ENCODE results near the gene NRXN2.

The NRXN2 gene

GRCh38 chr11:64728757-64729365 lies 5.9 kb upstream of the NRXN2 start:
- Histone ChIP-seq H2BK120ac (ENCODE audit: low read depth, low read length) (no peak overlapping the region), H3K36me3 (replicated peaks in 1 of 2; ENCODE audit: control insufficient read depth in 2 of 2, insufficient read depth in 2 of 2, low read length in 2 of 2) (no peaks in the 10 kb centered on the region), H2BK12ac (ENCODE audit: low read length) (no peak overlapping the region), H3K27ac (replicated peaks; ENCODE audit: low read length) (no peak overlapping the region), H3K9ac (ENCODE audit: low read depth, low read length, poor library complexity) (no peak overlapping the region), H3K4ac (ENCODE audit: low read length) (no peak overlapping the region), H3K4me1 (ENCODE audit: control insufficient read depth in 2 of 2, insufficient read depth in 1 of 2, low read depth in 1 of 2, low read length in 2 of 2) (peaks cover 21 to 29% of the 10 kb centered on the region in 2 donors), H4K8ac (ENCODE audit: low read depth, low read length) (no peak overlapping the region), H3K4me3 (ENCODE audit: low read length in 2 of 2) (peak overlapping the region in 1 of 2 donors; percentile 4), H2BK5ac (ENCODE audit: low read length) (no peak overlapping the region), H2AFZ (ENCODE audit: low read length) (no peak overlapping the region), H3K9me3 (replicated peaks in 1 of 2; ENCODE audit: control insufficient read depth in 2 of 2, insufficient read depth in 1 of 2, low read depth in 1 of 2, low read length in 2 of 2) (no peaks in the 10 kb centered on the region), H3K4me2 (ENCODE audit: insufficient read depth, low read length, poor library complexity, severe bottlenecking) (no peak overlapping the region), H2BK15ac (ENCODE audit: low read length) (no peak overlapping the region), H3K14ac (ENCODE audit: low read length) (no peak overlapping the region), H4K91ac (ENCODE audit: low read depth, low read length, poor library complexity) (no peak overlapping the region), H3K23ac (ENCODE audit: low read depth, low read length, poor library complexity) (no peak overlapping the region), H2AK5ac (ENCODE audit: low read depth, low read length) (peak overlapping the region; percentile 72), H3K79me1 (ENCODE audit: low read depth, low read length) (no peaks in the 10 kb centered on the region), H3K18ac (ENCODE audit: low read length) (no peak overlapping the region), H3K27me3 (ENCODE audit: control insufficient read depth in 3 of 3, insufficient read depth in 3 of 3, low read depth in 1 of 3, low read length in 3 of 3) (no peaks in the 10 kb centered on the region)
- DNase-seq (ENCODE audit: low spot score): no peak
- no CpG with 5 or more reads among the region's 11 CpGs for WGBS, 2 donors (ENCODE audit: extremely low coverage in 2 of 2, insufficient read length in 2 of 2, insufficient replicate concordance in 1 of 2)

DNA sequence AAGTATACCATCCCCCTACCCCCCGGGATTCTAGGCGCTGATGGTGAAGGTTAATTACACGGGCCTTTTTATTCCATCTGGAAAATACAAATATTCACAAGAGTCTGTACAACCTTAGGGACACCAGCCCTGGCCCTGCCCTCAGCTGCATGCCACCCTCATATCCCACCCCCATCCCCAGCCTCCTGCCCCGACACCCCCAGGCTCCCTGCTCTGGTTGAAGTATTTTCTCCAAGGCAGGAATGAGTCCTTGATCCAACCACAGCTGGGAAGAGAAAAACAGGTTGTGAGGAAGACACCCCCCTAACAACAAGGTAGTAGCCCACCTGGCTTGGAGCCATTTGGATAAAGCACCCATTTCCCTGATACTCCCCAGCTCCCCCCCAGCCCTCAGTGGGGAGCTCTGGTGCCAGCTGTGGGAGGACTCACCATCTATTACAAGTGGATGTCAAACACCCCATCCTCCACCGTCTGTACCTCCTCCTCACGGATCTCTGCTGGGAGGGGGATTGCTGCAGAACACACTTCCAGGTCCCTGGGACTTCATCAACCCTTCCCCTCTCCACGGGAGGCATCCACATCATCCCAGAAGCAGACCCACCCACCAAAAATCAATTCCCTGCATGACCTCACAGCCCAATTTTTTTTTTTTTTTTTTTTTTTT lies 4.0 kb upstream of the NRXN2 start:
- H3K4me2 ChIP-seq (ENCODE audit: insufficient read depth, low read length, poor library complexity, severe bottlenecking): no peak overlapping the region
- H3K18ac ChIP-seq (ENCODE audit: low read length): peak overlapping the region; percentile 8
- DNase-seq (ENCODE audit: low spot score): no peak
- no peak overlapping the region for H2BK120ac ChIP-seq (ENCODE audit: low read depth, low read length)
- H3K4me3 ChIP-seq (ENCODE audit: low read length in 2 of 2): no peak overlapping the region
- no peak overlapping the region for H3K4ac ChIP-seq (ENCODE audit: low read length)
- no CpG with 5 or more reads among the region's 7 CpGs for WGBS, 2 donors (ENCODE audit: extremely low coverage in 2 of 2, insufficient read length in 2 of 2, insufficient replicate concordance in 1 of 2)
- H3K36me3 ChIP-seq (replicated peaks in 1 of 2; ENCODE audit: control insufficient read depth in 2 of 2, insufficient read depth in 2 of 2, low read length in 2 of 2): no peaks in the 10 kb centered on the region
- H2BK15ac ChIP-seq (ENCODE audit: low read length): no peak overlapping the region
- H3K27ac ChIP-seq (replicated peaks; ENCODE audit: low read length): no peak overlapping the region
- peaks cover 0 to 5% (median 5%) of the 10 kb centered on the region in 3 experiments for H3K27me3 ChIP-seq (ENCODE audit: control insufficient read depth in 3 of 3, insufficient read depth in 3 of 3, low read depth in 1 of 3, low read length in 3 of 3)
- no peak overlapping the region for H3K14ac ChIP-seq (ENCODE audit: low read length)
- peak overlapping the region; percentile 93 for H2AFZ ChIP-seq (ENCODE audit: low read length)
- H2AK5ac ChIP-seq (ENCODE audit: low read depth, low read length): no peak overlapping the region
- H3K9ac ChIP-seq (ENCODE audit: low read depth, low read length, poor library complexity): no peak overlapping the region
- H2BK12ac ChIP-seq (ENCODE audit: low read length): no peak overlapping the region
- no peaks in the 10 kb centered on the region for H3K79me1 ChIP-seq (ENCODE audit: low read depth, low read length)
- H2BK5ac ChIP-seq (ENCODE audit: low read length): no peak overlapping the region
- no peak overlapping the region for H4K8ac ChIP-seq (ENCODE audit: low read depth, low read length)
- peak overlapping the region; percentile 59 for H3K23ac ChIP-seq (ENCODE audit: low read depth, low read length, poor library complexity)
- peaks cover 25 to 37% of the 10 kb centered on the region in 2 donors for H3K4me1 ChIP-seq (ENCODE audit: control insufficient read depth in 2 of 2, insufficient read depth in 1 of 2, low read depth in 1 of 2, low read length in 2 of 2)
- no peaks in the 10 kb centered on the region for H3K9me3 ChIP-seq (replicated peaks in 1 of 2; ENCODE audit: control insufficient read depth in 2 of 2, insufficient read depth in 1 of 2, low read depth in 1 of 2, low read length in 2 of 2)
- H4K91ac ChIP-seq (ENCODE audit: low read depth, low read length, poor library complexity): no peak overlapping the region

DNA sequence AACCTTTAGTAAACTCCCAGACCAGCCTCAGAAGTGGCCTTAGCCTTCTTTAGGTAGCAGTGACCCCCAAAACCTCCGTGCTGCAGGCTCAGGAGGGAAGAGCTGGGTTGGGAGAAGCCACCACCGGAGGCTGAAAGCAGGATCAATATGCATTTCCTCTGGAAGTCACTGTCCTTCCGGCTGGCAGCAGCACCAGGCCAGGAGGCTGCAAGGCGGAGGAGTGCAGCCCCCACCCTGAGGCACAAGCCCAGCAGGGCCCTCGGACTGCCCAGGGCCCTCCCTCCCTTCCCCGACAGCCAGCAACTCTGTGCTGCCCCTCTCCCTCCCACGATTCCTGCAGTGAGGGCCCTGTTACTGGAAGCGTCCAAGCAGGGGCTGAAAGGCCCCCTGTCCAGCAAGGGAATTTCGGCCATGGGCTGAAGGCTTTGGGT lies 3.2 kb upstream of the NRXN2 start:
- H2BK5ac ChIP-seq (ENCODE audit: low read length): peak overlapping the region; percentile 47
- peak overlapping the region; percentile 93 for H2AFZ ChIP-seq (ENCODE audit: low read length)
- H2AK5ac ChIP-seq (ENCODE audit: low read depth, low read length): peak overlapping the region; percentile 23
- peak overlapping the region; percentile 6 for H3K18ac ChIP-seq (ENCODE audit: low read length)
- H4K8ac ChIP-seq (ENCODE audit: low read depth, low read length): no peak overlapping the region
- H3K36me3 ChIP-seq (replicated peaks in 1 of 2; ENCODE audit: control insufficient read depth in 2 of 2, insufficient read depth in 2 of 2, low read length in 2 of 2): no peaks in the 10 kb centered on the region
- H2BK12ac ChIP-seq (ENCODE audit: low read length): peak overlapping the region; percentile 35
- no peak overlapping the region for H3K27ac ChIP-seq (replicated peaks; ENCODE audit: low read length)
- H3K79me1 ChIP-seq (ENCODE audit: low read depth, low read length): no peaks in the 10 kb centered on the region
- no CpG with 5 or more reads among the region's 9 CpGs for WGBS, 2 donors (ENCODE audit: extremely low coverage in 2 of 2, insufficient read length in 2 of 2, insufficient replicate concordance in 1 of 2)
- H3K4me3 ChIP-seq (ENCODE audit: low read length in 2 of 2): peak overlapping the region in 1 of 2 donors; percentile 14
- no peak overlapping the region for H3K9ac ChIP-seq (ENCODE audit: low read depth, low read length, poor library complexity)
- H3K4me1 ChIP-seq (ENCODE audit: control insufficient read depth in 2 of 2, insufficient read depth in 1 of 2, low read depth in 1 of 2, low read length in 2 of 2): peaks cover 25 to 43% of the 10 kb centered on the region in 2 donors
- H4K91ac ChIP-seq (ENCODE audit: low read depth, low read length, poor library complexity): no peak overlapping the region
- no peak overlapping the region for H2BK120ac ChIP-seq (ENCODE audit: low read depth, low read length)
- H3K14ac ChIP-seq (ENCODE audit: low read length): no peak overlapping the region
- no peak overlapping the region for H3K23ac ChIP-seq (ENCODE audit: low read depth, low read length, poor library complexity)
- H2BK15ac ChIP-seq (ENCODE audit: low read length): peak overlapping the region; percentile 61
- H3K9me3 ChIP-seq (replicated peaks in 1 of 2; ENCODE audit: control insufficient read depth in 2 of 2, insufficient read depth in 1 of 2, low read depth in 1 of 2, low read length in 2 of 2): no peaks in the 10 kb centered on the region
- no peak for DNase-seq (ENCODE audit: low spot score)
- peaks cover 0 to 13% (median 7%) of the 10 kb centered on the region in 3 experiments for H3K27me3 ChIP-seq (ENCODE audit: control insufficient read depth in 3 of 3, insufficient read depth in 3 of 3, low read depth in 1 of 3, low read length in 3 of 3)
- no peak overlapping the region for H3K4me2 ChIP-seq (ENCODE audit: insufficient read depth, low read length, poor library complexity, severe bottlenecking)
- no peak overlapping the region for H3K4ac ChIP-seq (ENCODE audit: low read length)

DNA sequence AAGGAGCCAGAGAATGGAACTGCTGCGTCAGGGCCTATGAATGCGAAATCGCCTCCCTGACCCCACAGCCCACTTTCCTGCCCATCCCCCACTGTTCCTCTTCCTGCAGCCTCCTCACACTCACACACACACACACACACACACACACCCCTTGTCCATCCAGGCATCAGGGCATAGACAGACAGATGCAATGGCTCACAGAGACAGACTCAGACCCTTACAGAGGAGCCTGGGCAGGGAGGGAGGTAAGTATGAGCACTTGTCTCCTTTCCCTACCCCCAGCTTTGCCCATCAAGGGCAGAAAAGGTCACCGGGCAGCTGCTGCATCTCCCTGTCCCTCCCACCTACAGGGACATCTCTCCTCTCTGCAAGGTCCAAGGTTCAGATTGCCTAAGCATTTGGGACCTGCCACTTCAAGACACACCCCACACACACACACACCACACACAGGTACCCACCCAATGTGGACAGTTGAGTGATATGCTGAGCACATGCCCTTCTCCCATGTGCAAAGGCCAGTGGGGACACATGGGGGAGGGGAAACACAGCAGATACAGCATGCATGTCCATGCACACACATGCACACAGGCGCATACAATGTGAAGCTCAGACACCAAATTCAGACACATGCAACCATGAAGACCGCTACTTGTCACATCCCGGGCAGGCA lies 2.0 kb upstream of the NRXN2 start:
- Histone ChIP-seq H3K4me2 (ENCODE audit: insufficient read depth, low read length, poor library complexity, severe bottlenecking) (no peak overlapping the region), H3K9ac (ENCODE audit: low read depth, low read length, poor library complexity) (peak overlapping the region; percentile 91), H2AK5ac (ENCODE audit: low read depth, low read length) (peak overlapping the region; percentile 48), H2BK120ac (ENCODE audit: low read depth, low read length) (peak overlapping the region; percentile 52), H3K14ac (ENCODE audit: low read length) (peak overlapping the region; percentile 91), H3K23ac (ENCODE audit: low read depth, low read length, poor library complexity) (peak overlapping the region; percentile 68), H3K9me3 (replicated peaks in 1 of 2; ENCODE audit: control insufficient read depth in 2 of 2, insufficient read depth in 1 of 2, low read depth in 1 of 2, low read length in 2 of 2) (no peaks in the 10 kb centered on the region), H3K79me1 (ENCODE audit: low read depth, low read length) (no peaks in the 10 kb centered on the region), H3K4ac (ENCODE audit: low read length) (no peak overlapping the region), H2BK15ac (ENCODE audit: low read length) (peak overlapping the region; percentile 61), H3K36me3 (replicated peaks in 1 of 2; ENCODE audit: control insufficient read depth in 2 of 2, insufficient read depth in 2 of 2, low read length in 2 of 2) (no peaks in the 10 kb centered on the region), H3K27ac (replicated peaks; ENCODE audit: low read length) (no peak overlapping the region), H4K91ac (ENCODE audit: low read depth, low read length, poor library complexity) (peak overlapping the region; percentile 9), H2BK5ac (ENCODE audit: low read length) (peak overlapping the region; percentile 58), H3K27me3 (ENCODE audit: control insufficient read depth in 3 of 3, insufficient read depth in 3 of 3, low read depth in 1 of 3, low read length in 3 of 3) (peaks cover 0 to 15% (median 7%) of the 10 kb centered on the region in 3 experiments), H3K4me1 (ENCODE audit: control insufficient read depth in 2 of 2, insufficient read depth in 1 of 2, low read depth in 1 of 2, low read length in 2 of 2) (peaks cover 24 to 43% of the 10 kb centered on the region in 2 donors), H2AFZ (ENCODE audit: low read length) (peak overlapping the region; percentile 93), H3K18ac (ENCODE audit: low read length) (no peak overlapping the region), H4K8ac (ENCODE audit: low read depth, low read length) (peak overlapping the region; percentile 90), H3K4me3 (ENCODE audit: low read length in 2 of 2) (peak overlapping the region; percentile 14 to 16), H2BK12ac (ENCODE audit: low read length) (peak overlapping the region; percentile 78)
- no peak for DNase-seq (ENCODE audit: low spot score)
- no CpG with 5 or more reads among the region's 7 CpGs for WGBS, 2 donors (ENCODE audit: extremely low coverage in 2 of 2, insufficient read length in 2 of 2, insufficient replicate concordance in 1 of 2)

Measured in neuronal stem cell (in vitro differentiated cells).